HepG2 (cell line): ENCODE results near the gene PDE4C. TPM values are rescaled to one million over a fixed set of nuclear protein-coding genes. Genes with fewer than 3 reads are reported as not detected.

Experiments used
- CHD4 ChIP-seq: fragments of 200-600 bp; sonication (generic); IDR thresholded peaks from 2 replicates; pipeline ENCODE4 v1.7.0; 2017; ENCODE audit warnings: mild to moderate bottlenecking, low read length, borderline replicate concordance
- ELF3 ChIP-seq: IDR thresholded peaks from 2 replicates; pipeline ENCODE4 v1.6.1; 2016; ENCODE audit warnings: missing genetic modification reagents, missing compliant biosample characterization
- HNRNPK ChIP-seq: fragments of 200-400 bp; formaldehyde crosslinking; IDR thresholded peaks from 2 replicates; pipeline ENCODE4 v1.6.1; 2018; ENCODE audit warnings: low read length, low read depth, moderate library complexity, mild to moderate bottlenecking; ENCODE audit not compliant: poor library complexity, severe bottlenecking
- MIXL1 ChIP-seq: IDR thresholded peaks from 2 replicates; pipeline ENCODE4 v1.6.1; 2016
- SKI ChIP-seq: fragments of 450-650 bp; IDR thresholded peaks from one replicate; pipeline ENCODE4 v1.6.1; 2018; ENCODE audit warnings: mild to moderate bottlenecking; ENCODE audit not compliant: partially characterized antibody
- STAT5B ChIP-seq: sonication (generic); formaldehyde crosslinking; IDR thresholded peaks from 2 replicates; pipeline ENCODE4 v1.4.0; 2020; ENCODE audit warnings: missing genetic modification reagents
- TCF7 ChIP-seq: sonication (generic); IDR thresholded peaks from 2 replicates; pipeline ENCODE4 v1.6.1; 2016; ENCODE audit warnings: antibody characterized with exemption, low read depth
- TEAD2 ChIP-seq: sonication (generic); formaldehyde crosslinking; IDR thresholded peaks from 2 replicates; pipeline ENCODE4 v1.9.0; 2021; ENCODE audit warnings: missing genetic modification reagents
- TEAD3 ChIP-seq: optimal IDR thresholded peaks from 2 replicates; pipeline ENCODE3; 2016; ENCODE audit warnings: borderline replicate concordance
- ZC3H4 ChIP-seq: sonication (generic); formaldehyde crosslinking; IDR thresholded peaks from 2 replicates; pipeline ENCODE4 v1.4.0; 2020; ENCODE audit warnings: missing genetic modification reagents, borderline replicate concordance
- ZNF235 ChIP-seq: sonication (generic); formaldehyde crosslinking; IDR thresholded peaks from 2 replicates; pipeline ENCODE4 v1.8.1; 2023; ENCODE audit warnings: mild to moderate bottlenecking, missing genetic modification reagents, borderline replicate concordance
- ZNF44 ChIP-seq: sonication (generic); formaldehyde crosslinking; IDR thresholded peaks from 2 replicates; pipeline ENCODE4 v1.5.1; 2020; ENCODE audit warnings: mild to moderate bottlenecking, missing genetic modification reagents
- ZNF468 ChIP-seq: sonication (generic); formaldehyde crosslinking; IDR thresholded peaks from 2 replicates; pipeline ENCODE4 v1.8.0; 2022; ENCODE audit warnings: mild to moderate bottlenecking, moderate library complexity, missing genetic modification reagents
- ZNF644 ChIP-seq: IDR thresholded peaks from 2 replicates; pipeline ENCODE4 v1.6.1; 2016; ENCODE audit warnings: low read depth
- ZNF773 ChIP-seq: sonication (generic); formaldehyde crosslinking; IDR thresholded peaks from 2 replicates; pipeline ENCODE4 v1.4.0; 2020; ENCODE audit warnings: missing genetic modification reagents, borderline replicate concordance
- ZNF879 ChIP-seq: sonication (generic); formaldehyde crosslinking; IDR thresholded peaks from 2 replicates; pipeline ENCODE4 v1.8.1; 2023; ENCODE audit warnings: missing genetic modification reagents
- polyA plus RNA-seq, 8 experiments: library from polyadenylated mRNA; depleted of rRNA in 3 of 8; stranded (reverse) in 7 of 8; unstranded in 1 of 8; fragments of >200 nt; fragmentation: Illumina TruSeq in 4 of 8; extraction: Trizol in 4 of 8; gene quantifications; 2 replicates each; pipeline versions ENCODE4 v1.2.1 to v1.2.3, GENCODE V29; 2011 to 2016; ENCODE audit warnings: low read depth in 4 of 8, missing spikeins in 1 of 8, mixed read lengths in 1 of 8; ENCODE audit not compliant: insufficient read depth in 1 of 8
- total RNA-seq, 5 experiments: library from RNA; depleted of rRNA; stranded (reverse); fragments of >200 nt; fragmentation: Illumina TruSeq; extraction: Trizol; gene quantifications; 2 replicates each; pipeline ENCODE4 v1.2.3, GENCODE V29; 2016; ENCODE audit warnings: low read depth in 1 of 5
- TF ChIP-seq, protein P1 (sequence below): sonication (generic); formaldehyde crosslinking; IDR thresholded peaks from 2 replicates; pipeline ENCODE4 v1.8.1; 2022; ENCODE audit warnings: low read depth, mild to moderate bottlenecking, missing genetic modification reagents
- TF ChIP-seq, protein P2 (sequence below): sonication (generic); formaldehyde crosslinking; IDR thresholded peaks from 2 replicates; pipeline ENCODE4 v1.5.0; 2020; ENCODE audit warnings: mild to moderate bottlenecking, missing genetic modification reagents, borderline replicate concordance
- TF ChIP-seq, protein P3 (sequence below): IDR thresholded peaks from 2 replicates; pipeline ENCODE4 v1.6.1; 2016; ENCODE audit warnings: low read depth, borderline replicate concordance

Gene PDE4C
- total and polyA plus RNA-seq, 2 of the 13 experiments (the other 11 are each of a cell fraction or from before 2014, with no cell fraction given), result 1.4 to 14.0 TPM

DNA sequence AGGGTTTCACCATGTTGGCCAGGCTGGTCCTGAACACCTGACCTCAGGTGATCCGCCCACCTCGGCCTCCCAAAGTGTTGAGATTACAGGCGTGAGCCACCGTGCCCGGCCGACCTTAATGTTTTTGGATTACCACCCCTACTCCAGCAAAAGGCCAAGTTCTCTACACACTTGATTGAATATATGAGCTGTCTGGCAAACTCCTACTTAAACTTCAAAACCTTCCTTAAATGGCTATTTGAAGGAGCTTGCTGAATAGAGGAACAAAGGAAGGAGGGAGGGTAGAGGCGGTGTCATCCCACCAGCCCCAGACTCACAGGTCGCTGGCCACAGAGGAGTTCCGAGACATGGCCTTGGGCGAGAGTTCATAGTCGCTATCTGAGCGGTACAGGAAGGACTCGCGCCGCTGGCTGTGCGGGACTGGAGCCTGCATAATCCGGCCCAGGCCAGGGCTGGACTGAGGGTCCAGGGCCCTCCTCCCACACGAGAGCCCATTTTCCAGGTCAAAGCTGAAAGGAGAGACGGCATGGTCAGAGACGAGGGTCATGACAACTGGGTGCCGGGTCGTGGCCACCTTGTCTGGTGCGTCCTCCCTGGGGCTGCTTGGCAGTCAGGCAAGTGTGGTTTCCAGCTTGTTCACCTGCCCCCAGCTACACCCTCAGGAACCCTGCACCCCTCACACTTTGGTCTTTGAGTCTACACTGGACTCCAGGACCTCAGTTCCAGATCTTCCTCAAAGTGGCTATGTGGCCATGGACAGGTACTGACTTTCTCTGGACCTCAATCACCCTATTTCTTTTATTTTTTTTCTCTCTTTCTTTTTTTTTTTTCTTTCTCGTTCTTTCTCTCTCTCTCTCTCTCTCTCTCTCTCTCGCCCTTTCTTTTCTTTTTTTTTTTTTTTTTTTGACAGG is 4.2 kb downstream of the PDE4C start (continued):
- TF ChIP-seq SKI, result peak; percentile 20
- TF ChIP-seq MIXL1 (CRISPR knock-in tag), result no peak
- no peak for TF ChIP-seq ZNF879 (CRISPR knock-in tag)
- TF ChIP-seq, protein P1, sequence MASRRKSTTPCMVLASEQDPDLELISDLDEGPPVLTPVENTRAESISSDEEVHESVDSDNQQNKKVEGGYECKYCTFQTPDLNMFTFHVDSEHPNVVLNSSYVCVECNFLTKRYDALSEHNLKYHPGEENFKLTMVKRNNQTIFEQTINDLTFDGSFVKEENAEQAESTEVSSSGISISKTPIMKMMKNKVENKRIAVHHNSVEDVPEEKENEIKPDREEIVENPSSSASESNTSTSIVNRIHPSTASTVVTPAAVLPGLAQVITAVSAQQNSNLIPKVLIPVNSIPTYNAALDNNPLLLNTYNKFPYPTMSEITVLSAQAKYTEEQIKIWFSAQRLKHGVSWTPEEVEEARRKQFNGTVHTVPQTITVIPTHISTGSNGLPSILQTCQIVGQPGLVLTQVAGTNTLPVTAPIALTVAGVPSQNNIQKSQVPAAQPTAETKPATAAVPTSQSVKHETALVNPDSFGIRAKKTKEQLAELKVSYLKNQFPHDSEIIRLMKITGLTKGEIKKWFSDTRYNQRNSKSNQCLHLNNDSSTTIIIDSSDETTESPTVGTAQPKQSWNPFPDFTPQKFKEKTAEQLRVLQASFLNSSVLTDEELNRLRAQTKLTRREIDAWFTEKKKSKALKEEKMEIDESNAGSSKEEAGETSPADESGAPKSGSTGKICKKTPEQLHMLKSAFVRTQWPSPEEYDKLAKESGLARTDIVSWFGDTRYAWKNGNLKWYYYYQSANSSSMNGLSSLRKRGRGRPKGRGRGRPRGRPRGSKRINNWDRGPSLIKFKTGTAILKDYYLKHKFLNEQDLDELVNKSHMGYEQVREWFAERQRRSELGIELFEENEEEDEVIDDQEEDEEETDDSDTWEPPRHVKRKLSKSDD (CRISPR knock-in tag), result no peak
- TF ChIP-seq, protein P2, sequence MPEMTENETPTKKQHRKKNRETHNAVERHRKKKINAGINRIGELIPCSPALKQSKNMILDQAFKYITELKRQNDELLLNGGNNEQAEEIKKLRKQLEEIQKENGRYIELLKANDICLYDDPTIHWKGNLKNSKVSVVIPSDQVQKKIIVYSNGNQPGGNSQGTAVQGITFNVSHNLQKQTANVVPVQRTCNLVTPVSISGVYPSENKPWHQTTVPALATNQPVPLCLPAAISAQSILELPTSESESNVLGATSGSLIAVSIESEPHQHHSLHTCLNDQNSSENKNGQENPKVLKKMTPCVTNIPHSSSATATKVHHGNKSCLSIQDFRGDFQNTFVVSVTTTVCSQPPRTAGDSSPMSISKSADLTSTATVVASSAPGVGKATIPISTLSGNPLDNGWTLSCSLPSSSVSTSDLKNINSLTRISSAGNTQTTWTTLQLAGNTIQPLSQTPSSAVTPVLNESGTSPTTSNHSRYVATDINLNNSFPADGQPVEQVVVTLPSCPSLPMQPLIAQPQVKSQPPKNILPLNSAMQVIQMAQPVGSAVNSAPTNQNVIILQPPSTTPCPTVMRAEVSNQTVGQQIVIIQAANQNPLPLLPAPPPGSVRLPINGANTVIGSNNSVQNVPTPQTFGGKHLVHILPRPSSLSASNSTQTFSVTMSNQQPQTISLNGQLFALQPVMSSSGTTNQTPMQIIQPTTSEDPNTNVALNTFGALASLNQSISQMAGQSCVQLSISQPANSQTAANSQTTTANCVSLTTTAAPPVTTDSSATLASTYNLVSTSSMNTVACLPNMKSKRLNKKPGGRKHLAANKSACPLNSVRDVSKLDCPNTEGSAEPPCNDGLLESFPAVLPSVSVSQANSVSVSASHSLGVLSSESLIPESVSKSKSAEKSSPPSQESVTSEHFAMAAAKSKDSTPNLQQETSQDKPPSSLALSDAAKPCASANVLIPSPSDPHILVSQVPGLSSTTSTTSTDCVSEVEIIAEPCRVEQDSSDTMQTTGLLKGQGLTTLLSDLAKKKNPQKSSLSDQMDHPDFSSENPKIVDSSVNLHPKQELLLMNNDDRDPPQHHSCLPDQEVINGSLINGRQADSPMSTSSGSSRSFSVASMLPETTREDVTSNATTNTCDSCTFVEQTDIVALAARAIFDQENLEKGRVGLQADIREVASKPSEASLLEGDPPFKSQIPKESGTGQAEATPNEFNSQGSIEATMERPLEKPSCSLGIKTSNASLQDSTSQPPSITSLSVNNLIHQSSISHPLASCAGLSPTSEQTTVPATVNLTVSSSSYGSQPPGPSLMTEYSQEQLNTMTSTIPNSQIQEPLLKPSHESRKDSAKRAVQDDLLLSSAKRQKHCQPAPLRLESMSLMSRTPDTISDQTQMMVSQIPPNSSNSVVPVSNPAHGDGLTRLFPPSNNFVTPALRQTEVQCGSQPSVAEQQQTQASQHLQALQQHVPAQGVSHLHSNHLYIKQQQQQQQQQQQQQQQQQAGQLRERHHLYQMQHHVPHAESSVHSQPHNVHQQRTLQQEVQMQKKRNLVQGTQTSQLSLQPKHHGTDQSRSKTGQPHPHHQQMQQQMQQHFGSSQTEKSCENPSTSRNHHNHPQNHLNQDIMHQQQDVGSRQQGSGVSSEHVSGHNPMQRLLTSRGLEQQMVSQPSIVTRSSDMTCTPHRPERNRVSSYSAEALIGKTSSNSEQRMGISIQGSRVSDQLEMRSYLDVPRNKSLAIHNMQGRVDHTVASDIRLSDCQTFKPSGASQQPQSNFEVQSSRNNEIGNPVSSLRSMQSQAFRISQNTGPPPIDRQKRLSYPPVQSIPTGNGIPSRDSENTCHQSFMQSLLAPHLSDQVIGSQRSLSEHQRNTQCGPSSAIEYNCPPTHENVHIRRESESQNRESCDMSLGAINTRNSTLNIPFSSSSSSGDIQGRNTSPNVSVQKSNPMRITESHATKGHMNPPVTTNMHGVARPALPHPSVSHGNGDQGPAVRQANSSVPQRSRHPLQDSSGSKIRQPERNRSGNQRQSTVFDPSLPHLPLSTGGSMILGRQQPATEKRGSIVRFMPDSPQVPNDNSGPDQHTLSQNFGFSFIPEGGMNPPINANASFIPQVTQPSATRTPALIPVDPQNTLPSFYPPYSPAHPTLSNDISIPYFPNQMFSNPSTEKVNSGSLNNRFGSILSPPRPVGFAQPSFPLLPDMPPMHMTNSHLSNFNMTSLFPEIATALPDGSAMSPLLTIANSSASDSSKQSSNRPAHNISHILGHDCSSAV (CRISPR knock-in tag), result no peak
- peak; percentile 49 for TF ChIP-seq TEAD3 (CRISPR knock-in tag)
- no peak for TF ChIP-seq ZNF644
- no peak for TF ChIP-seq STAT5B (CRISPR knock-in tag)
- TF ChIP-seq TEAD2, result no peak
- TF ChIP-seq, protein P3, sequence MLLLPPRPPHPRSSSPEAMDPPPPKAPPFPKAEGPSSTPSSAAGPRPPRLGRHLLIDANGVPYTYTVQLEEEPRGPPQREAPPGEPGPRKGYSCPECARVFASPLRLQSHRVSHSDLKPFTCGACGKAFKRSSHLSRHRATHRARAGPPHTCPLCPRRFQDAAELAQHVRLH (CRISPR knock-in tag), result no peak
- TF ChIP-seq ZNF468 (CRISPR knock-in tag), result no peak
- 0 out of 2 replicates have a peak, but pooled peaks have one; percentile 37 for TF ChIP-seq ELF3
- no peak for TF ChIP-seq ZNF773
- TF ChIP-seq TCF7, result no peak
- no peak for TF ChIP-seq CHD4
- no peak for TF ChIP-seq ZNF235 (CRISPR knock-in tag)
- no peak for TF ChIP-seq HNRNPK
- no peak for TF ChIP-seq ZNF44 (CRISPR knock-in tag)
- TF ChIP-seq ZC3H4 (CRISPR knock-in tag), result no peak
